ENCODE data around the gene LTB4R. TPM values are rescaled to one million over a fixed set of nuclear protein-coding genes. Genes with fewer than 3 reads are reported as not detected.

LTB4R gene
- polyA plus RNA-seq, 1 experiment, result 0.98 TPM

DNA sequence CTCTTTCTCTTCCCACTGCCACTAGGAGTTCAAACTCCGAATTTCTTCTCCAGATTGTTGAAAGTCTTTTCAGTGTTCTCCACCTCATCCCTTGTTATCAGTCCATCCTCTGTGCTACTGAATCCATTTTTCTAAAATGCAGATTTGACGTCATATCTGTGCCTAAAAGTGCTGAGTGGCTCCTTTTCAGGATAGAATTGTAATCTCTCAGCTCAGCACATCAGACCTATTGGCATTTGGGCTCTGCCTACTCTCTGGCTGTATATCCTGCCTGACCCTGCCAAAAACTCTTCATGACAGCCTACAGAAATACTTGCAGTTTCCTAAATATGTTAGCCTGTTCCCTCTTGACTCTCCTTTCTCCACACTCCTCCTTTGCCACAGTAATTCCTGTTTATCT lies 38.8 kb upstream of the LTB4R start:
- H3K27ac ChIP-seq (ENCODE audit: low read depth, low read length), result no peak overlapping the region
- H3K9me3 ChIP-seq (ENCODE audit: control insufficient read depth, insufficient read depth, low read length), result no peaks in the 10 kb centered on the region
- H3K27me3 ChIP-seq (ENCODE audit: control insufficient read depth, insufficient read depth, low read length), result no peaks in the 10 kb centered on the region
- POLR2A ChIA-PET, result interaction anchor here (1.0 kb wide), 1 partner anchor 77 kb away, joined by 3 read pairs; the partner anchor contains the start of gene TM9SF1
- no peak overlapping the region for H3K4me3 ChIP-seq (ENCODE audit: low read depth, low read length)
- CTCF ChIA-PET, result interaction anchor here (0.6 to 3.0 kb wide), 6 partner anchors 15 to 159 kb away, joined by 3 to 19 read pairs (median 8); partner anchors contain the start of gene TINF2
- TF ChIP-seq, protein P1, sequence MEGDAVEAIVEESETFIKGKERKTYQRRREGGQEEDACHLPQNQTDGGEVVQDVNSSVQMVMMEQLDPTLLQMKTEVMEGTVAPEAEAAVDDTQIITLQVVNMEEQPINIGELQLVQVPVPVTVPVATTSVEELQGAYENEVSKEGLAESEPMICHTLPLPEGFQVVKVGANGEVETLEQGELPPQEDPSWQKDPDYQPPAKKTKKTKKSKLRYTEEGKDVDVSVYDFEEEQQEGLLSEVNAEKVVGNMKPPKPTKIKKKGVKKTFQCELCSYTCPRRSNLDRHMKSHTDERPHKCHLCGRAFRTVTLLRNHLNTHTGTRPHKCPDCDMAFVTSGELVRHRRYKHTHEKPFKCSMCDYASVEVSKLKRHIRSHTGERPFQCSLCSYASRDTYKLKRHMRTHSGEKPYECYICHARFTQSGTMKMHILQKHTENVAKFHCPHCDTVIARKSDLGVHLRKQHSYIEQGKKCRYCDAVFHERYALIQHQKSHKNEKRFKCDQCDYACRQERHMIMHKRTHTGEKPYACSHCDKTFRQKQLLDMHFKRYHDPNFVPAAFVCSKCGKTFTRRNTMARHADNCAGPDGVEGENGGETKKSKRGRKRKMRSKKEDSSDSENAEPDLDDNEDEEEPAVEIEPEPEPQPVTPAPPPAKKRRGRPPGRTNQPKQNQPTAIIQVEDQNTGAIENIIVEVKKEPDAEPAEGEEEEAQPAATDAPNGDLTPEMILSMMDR (IDR thresholded peaks at IDR 0.05; ENCODE audit: low read depth, low read length), result no peak
- DNase-seq (ENCODE audit: low read depth, low spot score), result no peak

DNA sequence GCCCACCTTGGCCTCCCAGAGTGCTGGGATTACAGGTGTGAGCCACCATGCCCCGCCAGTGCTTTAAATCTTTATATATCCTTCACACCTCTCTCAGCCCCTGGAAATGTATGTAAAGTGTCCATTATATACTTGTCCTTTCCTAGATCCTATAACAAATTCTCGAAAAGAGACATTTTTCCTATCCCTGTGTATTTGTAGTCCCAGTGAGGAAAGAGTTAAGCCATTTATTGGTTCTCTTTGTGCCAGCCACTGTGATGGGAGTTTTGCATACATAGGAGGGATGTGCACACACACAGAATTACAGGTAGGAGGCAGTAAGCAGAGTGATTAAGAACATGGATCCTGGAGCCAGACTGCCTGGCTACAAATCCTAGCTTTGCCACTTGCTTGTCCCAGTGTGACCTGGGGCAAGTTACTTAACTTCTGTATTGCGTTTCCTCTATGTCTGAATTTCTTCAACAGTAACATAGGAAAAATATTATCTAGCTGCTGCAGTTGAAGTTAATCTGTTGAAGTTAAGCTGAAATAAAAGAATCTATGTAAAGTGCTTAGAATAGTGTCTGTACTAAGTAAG lies 37.8 kb upstream of the LTB4R start:
- H3K27me3 ChIP-seq (ENCODE audit: control insufficient read depth, insufficient read depth, low read length), result no peaks in the 10 kb centered on the region
- POLR2A ChIA-PET, result no interaction called here

DNA sequence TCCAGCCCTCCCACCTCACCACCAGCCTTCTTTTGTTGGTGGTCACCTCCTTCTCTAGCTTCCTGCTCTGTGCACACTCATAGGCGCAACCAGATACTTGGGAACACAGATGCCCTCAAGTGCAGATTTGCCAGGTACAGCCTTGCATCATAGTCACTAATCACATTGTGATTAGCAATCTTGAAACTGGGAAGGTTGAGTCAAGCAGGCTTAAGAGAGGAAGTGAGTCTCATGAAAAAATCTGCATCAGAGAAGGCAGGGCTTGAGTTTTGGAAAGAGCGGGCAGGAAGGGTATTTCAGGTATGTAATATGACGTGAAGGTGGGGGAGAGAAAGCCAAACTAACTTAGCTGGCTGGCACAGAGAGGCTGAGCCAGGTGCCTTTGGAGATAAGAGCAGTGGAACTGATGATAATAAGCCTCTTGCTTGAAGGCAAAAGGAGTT lies 37.2 kb upstream of the LTB4R start:
- H3K4me3 ChIP-seq (ENCODE audit: low read depth, low read length), result no peak overlapping the region
- H3K9me3 ChIP-seq (ENCODE audit: control insufficient read depth, insufficient read depth, low read length), result no peaks in the 10 kb centered on the region
- H3K27me3 ChIP-seq (ENCODE audit: control insufficient read depth, insufficient read depth, low read length), result no peaks in the 10 kb centered on the region
- CTCF ChIA-PET, result interaction anchor here (1.7 kb wide), 1 partner anchor 34 kb away, joined by 8 read pairs; the partner anchor contains the start of gene CIDEB
- H3K27ac ChIP-seq (ENCODE audit: low read depth, low read length), result no peak overlapping the region
- POLR2A ChIA-PET, result no interaction called here
- TF ChIP-seq, protein P1 (IDR thresholded peaks at IDR 0.05; ENCODE audit: low read depth, low read length), result no peak
- DNase-seq (ENCODE audit: low read depth, low spot score), result no peak

More for the DNA sequence above, 37.8 kb upstream of the LTB4R start:
- H3K27ac ChIP-seq (ENCODE audit: low read depth, low read length), result no peak overlapping the region
- DNase-seq (ENCODE audit: low read depth, low spot score), result no peak
- TF ChIP-seq, protein P1 (IDR thresholded peaks at IDR 0.05; ENCODE audit: low read depth, low read length), result 0 out of 2 replicates have a peak, but pooled peaks have one; percentile 11
- H3K4me3 ChIP-seq (ENCODE audit: low read depth, low read length), result no peak overlapping the region
- H3K9me3 ChIP-seq (ENCODE audit: control insufficient read depth, insufficient read depth, low read length), result no peaks in the 10 kb centered on the region
- CTCF ChIA-PET, result interaction anchor here (1.7 kb wide), 1 partner anchor 34 kb away, joined by 8 read pairs; the partner anchor contains the start of gene CIDEB

DNA sequence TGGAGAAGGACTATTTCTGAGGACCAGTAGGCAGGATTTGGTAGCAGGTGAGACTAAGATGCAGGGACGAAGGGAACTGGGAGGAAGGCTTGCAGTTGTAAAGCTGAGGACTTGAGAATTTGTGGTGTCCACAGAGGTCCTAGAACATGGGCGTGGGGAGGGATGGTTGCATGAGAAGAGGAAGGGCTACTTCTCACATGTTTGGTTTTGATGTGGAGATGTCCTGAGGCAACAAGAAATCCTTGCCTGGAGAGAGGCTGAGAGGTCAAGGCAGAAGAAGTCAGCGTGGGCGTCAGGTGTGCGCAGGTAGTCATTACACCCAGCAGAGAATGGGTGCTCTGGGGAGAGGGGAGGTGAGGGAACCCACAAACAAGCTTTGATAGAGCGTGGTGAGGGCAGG lies 34.2 kb upstream of the LTB4R start:
- ChIA-PET POLR2A (no interaction called here), CTCF (no interaction called here)
- DNase-seq (ENCODE audit: low read depth, low spot score), result no peak
- H3K27me3 ChIP-seq (ENCODE audit: control insufficient read depth, insufficient read depth, low read length), result no peaks in the 10 kb centered on the region
- TF ChIP-seq, protein P1 (IDR thresholded peaks at IDR 0.05; ENCODE audit: low read depth, low read length), result no peak
- no peak overlapping the region for H3K27ac ChIP-seq (ENCODE audit: low read depth, low read length)
- no peak overlapping the region for H3K4me3 ChIP-seq (ENCODE audit: low read depth, low read length)
- H3K9me3 ChIP-seq (ENCODE audit: control insufficient read depth, insufficient read depth, low read length), result no peaks in the 10 kb centered on the region

DNA sequence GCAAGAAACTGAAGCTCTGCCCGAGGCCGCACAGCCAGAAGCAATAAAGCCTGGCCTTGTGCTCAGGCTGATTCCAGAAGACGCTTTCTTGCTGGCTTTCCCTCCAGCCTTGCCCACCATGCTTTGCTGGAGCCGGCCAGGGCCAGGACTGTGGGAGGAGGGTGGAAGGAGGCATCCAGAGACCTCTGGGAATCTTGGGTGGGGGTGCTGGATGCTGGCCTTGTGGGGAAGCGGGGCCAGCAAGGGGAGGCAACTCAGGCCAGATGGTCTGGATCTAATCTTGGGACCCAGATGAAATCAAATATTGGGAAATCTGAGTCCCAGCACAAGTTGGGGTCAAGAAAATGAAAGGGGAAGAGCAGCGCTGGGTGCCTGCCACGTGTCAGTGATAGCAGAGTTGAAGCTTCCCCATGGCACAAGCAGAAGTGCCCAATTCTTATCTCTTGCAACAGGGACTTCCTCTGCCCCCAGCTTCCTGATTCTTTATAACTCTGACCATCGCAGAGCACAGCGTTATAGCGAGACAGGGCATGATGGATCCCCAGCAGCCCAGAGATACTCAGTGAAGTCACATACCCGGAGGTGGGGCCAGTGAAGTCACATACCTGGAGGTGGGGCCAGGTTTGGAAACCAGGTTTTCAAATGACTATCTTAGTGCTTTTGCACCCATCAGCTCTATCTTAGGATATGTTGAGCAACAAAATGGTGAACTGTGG lies 33.5 kb upstream of the LTB4R start:
- ChIA-PET CTCF (interaction anchor here (0.7 to 1.5 kb wide), 2 partner anchors 19 to 30 kb away, joined by 3 to 4 read pairs; partner anchors contain the start of gene CIDEB), POLR2A (no interaction called here)
- Histone ChIP-seq H3K9me3 (ENCODE audit: control insufficient read depth, insufficient read depth, low read length) (no peaks in the 10 kb centered on the region), H3K27me3 (ENCODE audit: control insufficient read depth, insufficient read depth, low read length) (no peaks in the 10 kb centered on the region), H3K4me3 (ENCODE audit: low read depth, low read length) (no peak overlapping the region), H3K27ac (ENCODE audit: low read depth, low read length) (no peak overlapping the region)
- TF ChIP-seq, protein P1 (IDR thresholded peaks at IDR 0.05; ENCODE audit: low read depth, low read length), result no peak
- DNase-seq (ENCODE audit: low read depth, low spot score), result no peak
